ENCODE data around the gene MBP. TPM values are rescaled to one million over a fixed set of nuclear protein-coding genes. Genes with fewer than 3 reads are reported as not detected.

The MBP gene
- total and polyA plus RNA-seq, 2 donors (not counting 3 experiments of a cell fraction or from before 2014, with no cell fraction given), result 1.7 to 2.3 TPM

GRCh38 chr18:76981396-76981968, 151.1 kb downstream of the MBP start:
- no peak for DNase-seq (ENCODE audit: low read depth, low spot score)
- H2AFZ ChIP-seq (ENCODE audit: low read depth, low read length), result no peak overlapping the region
- H3K9ac ChIP-seq (replicated peaks; ENCODE audit: extremely low read depth, insufficient read depth, low read length), result no peak overlapping the region
- BruUV-seq (replicated peaks), result no TSS peak
- H3K4me2 ChIP-seq (ENCODE audit: insufficient read depth, low read length), result no peak overlapping the region
- no peaks in the 10 kb centered on the region for H4K20me1 ChIP-seq (replicated peaks; ENCODE audit: control insufficient read depth, extremely low read depth, insufficient read depth, low read length)
- ChIA-PET POLR2A (no interaction called here), CTCF (interaction anchor here (1.6 to 8.0 kb wide), 4 partner anchors 11 to 180 kb away, joined by 6 to 140 read pairs (median 52); no protein-coding TSS in a partner anchor)
- intact Hi-C loops (cut with micrococcal nuclease), result loop anchor here (5.0 kb wide), 1 partner anchor 76 kb away; no protein-coding TSS in a partner anchor
- TF ChIP-seq, protein P1, sequence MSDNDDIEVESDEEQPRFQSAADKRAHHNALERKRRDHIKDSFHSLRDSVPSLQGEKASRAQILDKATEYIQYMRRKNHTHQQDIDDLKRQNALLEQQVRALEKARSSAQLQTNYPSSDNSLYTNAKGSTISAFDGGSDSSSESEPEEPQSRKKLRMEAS (IDR thresholded peaks at IDR 0.05; ENCODE audit: insufficient read depth, insufficient read length), result no peak
- TF ChIP-seq POLR2A (IDR thresholded peaks at IDR 0.05; ENCODE audit: low read depth, low read length) (no peak), GATA2 (IDR thresholded peaks at IDR 0.05; ENCODE audit: insufficient read depth, insufficient read length, low read depth, low read length) (no peak), CTCF (IDR thresholded peaks at IDR 0.05; ENCODE audit: extremely low read depth in 1 of 2, insufficient read depth in 1 of 2, low read depth in 1 of 2, low read length in 2 of 2) (no peak), POLR2AphosphoS5 (IDR thresholded peaks at IDR 0.05; ENCODE audit: insufficient read depth, low read depth, low read length) (no peak), JUN (IDR thresholded peaks at IDR 0.05; ENCODE audit: borderline replicate concordance, insufficient read depth, insufficient read length, low read depth) (no peak), EZH2 (IDR thresholded peaks at IDR 0.05; ENCODE audit: borderline replicate concordance, low read depth, low read length, severe bottlenecking) (no peak), MYC (IDR thresholded peaks at IDR 0.05; ENCODE audit: low read depth, low read length) (no peak), FOS (IDR thresholded peaks at IDR 0.05; ENCODE audit: borderline replicate concordance, insufficient read depth, low read length) (no peak)
- no peaks in the 10 kb centered on the region for H3K79me2 ChIP-seq (ENCODE audit: control insufficient read depth, insufficient read depth, low read length)
- no peaks in the 10 kb centered on the region for H3K27me3 ChIP-seq (ENCODE audit: control insufficient read depth in 2 of 2, insufficient read depth in 2 of 2, low read length in 2 of 2)
- dilution Hi-C loops (cut with MboI; ENCODE audit: extremely low pct_ligation_motif_present, low sequenced_read_pairs), result no loop called here
- H3K9me1 ChIP-seq (replicated peaks; ENCODE audit: control insufficient read depth, extremely low read depth, insufficient read depth, low read length), result no peaks in the 10 kb centered on the region
- H3K9me3 ChIP-seq (replicated peaks; ENCODE audit: control insufficient read depth, insufficient read depth, low read length), result no peaks in the 10 kb centered on the region
- FAIRE-seq, result no peak
- no peaks in the 10 kb centered on the region for H3K36me3 ChIP-seq (ENCODE audit: control insufficient read depth in 2 of 2, extremely low read depth in 1 of 2, insufficient read depth in 2 of 2, low read length in 2 of 2)
- H3K27ac ChIP-seq (ENCODE audit: insufficient read depth, low read depth, low read length), result no peak overlapping the region
- no peaks in the 10 kb centered on the region for H3K4me1 ChIP-seq (ENCODE audit: control insufficient read depth, extremely low read depth, insufficient read depth, low read length)
- H3K4me3 ChIP-seq (replicated peaks in 1 of 3; ENCODE audit: insufficient read depth in 1 of 3, low read depth in 1 of 3, low read length in 3 of 3), result no peak overlapping the region

All from endothelial cell of umbilical vein (primary cell).